Neuron (in vitro differentiated cells): ENCODE measurements around the gene KRTAP10-1.

Experiments
- H2AFZ ChIP-seq: one replicate; pipeline ENCODE4 v1.6.1; 2013; ENCODE audit warnings: low read depth, mild to moderate bottlenecking, inconsistent platforms, low read length, moderate library complexity
- H3K27me3 ChIP-seq: one replicate; pipeline ENCODE4 v1.6.1; 2013; ENCODE audit warnings: low read length; ENCODE audit not compliant: insufficient read depth
- H3K36me3 ChIP-seq: one replicate; pipeline ENCODE4 v1.6.1; 2013; ENCODE audit warnings: low read length; ENCODE audit not compliant: insufficient read depth
- H3K4me1 ChIP-seq: one replicate; pipeline ENCODE4 v1.6.1; 2013; ENCODE audit warnings: low read length; ENCODE audit not compliant: insufficient read depth
- H3K4me3 ChIP-seq: 2 replicates; pipeline ENCODE4 v1.5.1; 2013; ENCODE audit warnings: mild to moderate bottlenecking, low read length, moderate library complexity
- H3K9me3 ChIP-seq: one replicate; pipeline ENCODE4 v1.6.1; 2013; ENCODE audit warnings: low read length

Gene KRTAP10-1

DNA sequence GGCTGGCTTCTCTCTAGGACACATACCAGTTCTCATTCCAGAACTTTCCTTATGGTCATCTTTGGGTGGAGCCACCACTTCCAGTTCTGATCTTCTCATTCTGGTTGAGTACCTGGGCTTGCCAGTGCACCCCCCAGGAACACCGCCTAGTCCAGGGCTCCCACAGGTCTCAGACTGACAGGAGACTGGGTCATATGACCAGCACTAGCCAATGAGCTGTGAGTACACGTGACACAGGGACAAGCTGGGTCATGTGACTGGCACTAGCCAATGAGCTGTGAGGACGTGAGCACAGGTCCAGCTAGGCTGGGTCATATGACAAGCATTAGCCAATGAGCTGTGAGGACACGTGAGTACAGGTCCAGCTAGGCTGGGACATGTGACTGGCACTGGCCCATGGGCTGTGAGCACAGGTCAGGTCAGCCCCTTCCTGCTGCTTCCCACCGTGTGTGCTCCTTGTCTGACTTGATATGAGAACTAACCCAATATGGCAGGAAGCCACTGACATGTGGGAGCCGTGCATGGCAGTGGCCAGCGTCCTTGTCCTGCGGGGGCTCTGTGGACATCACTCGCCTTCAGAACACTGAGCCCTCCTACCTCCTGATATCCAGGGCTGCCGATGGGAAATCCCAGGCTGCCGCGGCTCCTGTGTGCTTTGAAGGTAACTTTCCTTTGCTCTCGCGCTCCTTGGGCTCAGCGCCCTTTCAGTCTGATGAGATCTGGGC lies 22.7 kb downstream of the KRTAP10-1 start:
- H3K27me3 ChIP-seq, result no peaks in the 10 kb centered on the region
- H2AFZ ChIP-seq, result no peak overlapping the region
- H3K9me3 ChIP-seq, result peaks cover 7% of the 10 kb centered on the region
- H3K36me3 ChIP-seq, result no peaks in the 10 kb centered on the region
- no peaks in the 10 kb centered on the region for H3K4me1 ChIP-seq
- no peak overlapping the region for H3K4me3 ChIP-seq

DNA sequence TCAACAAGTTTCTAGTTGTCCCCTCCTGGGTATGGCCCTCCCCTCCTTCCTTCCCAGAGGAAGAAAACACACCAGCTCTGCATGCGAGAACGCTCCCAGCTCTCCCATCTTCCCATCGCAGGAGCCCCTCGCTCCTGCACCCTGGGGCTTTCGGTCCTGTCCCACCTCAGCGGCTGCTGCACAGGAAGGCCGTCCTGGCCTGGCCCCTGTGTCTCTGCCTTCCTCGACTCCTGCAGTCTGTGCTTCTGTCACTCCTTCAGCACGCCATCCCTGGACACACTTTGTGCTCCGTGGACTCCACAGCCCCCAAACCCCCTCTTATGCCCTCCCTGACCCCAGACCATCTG lies 23.2 kb downstream of the KRTAP10-1 start:
- Histone ChIP-seq H3K4me3 (no peak overlapping the region), H3K9me3 (peaks cover 7% of the 10 kb centered on the region), H3K27me3 (no peaks in the 10 kb centered on the region), H2AFZ (no peak overlapping the region), H3K4me1 (no peaks in the 10 kb centered on the region), H3K36me3 (no peaks in the 10 kb centered on the region)

DNA sequence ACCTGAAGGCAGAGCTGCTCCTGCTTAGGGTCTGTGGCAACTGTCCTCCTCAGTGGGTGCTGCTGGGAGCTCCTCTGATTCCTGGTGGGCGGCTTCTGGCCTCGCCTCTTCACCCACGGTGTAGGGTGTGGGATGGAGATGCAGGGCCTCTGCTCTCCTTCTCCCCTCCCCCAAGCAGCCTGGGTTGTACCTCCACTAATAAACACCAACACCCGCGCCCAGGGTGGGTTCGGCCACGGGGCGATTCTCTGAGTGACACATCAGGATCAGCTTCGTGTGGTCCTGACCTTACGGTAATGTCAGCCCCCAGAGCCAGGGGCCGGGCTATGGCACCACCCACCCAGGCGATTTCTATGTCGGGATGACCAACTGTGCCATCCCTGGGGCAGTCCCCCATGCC lies 23.7 kb downstream of the KRTAP10-1 start:
- H3K27me3 ChIP-seq, result no peaks in the 10 kb centered on the region

DNA sequence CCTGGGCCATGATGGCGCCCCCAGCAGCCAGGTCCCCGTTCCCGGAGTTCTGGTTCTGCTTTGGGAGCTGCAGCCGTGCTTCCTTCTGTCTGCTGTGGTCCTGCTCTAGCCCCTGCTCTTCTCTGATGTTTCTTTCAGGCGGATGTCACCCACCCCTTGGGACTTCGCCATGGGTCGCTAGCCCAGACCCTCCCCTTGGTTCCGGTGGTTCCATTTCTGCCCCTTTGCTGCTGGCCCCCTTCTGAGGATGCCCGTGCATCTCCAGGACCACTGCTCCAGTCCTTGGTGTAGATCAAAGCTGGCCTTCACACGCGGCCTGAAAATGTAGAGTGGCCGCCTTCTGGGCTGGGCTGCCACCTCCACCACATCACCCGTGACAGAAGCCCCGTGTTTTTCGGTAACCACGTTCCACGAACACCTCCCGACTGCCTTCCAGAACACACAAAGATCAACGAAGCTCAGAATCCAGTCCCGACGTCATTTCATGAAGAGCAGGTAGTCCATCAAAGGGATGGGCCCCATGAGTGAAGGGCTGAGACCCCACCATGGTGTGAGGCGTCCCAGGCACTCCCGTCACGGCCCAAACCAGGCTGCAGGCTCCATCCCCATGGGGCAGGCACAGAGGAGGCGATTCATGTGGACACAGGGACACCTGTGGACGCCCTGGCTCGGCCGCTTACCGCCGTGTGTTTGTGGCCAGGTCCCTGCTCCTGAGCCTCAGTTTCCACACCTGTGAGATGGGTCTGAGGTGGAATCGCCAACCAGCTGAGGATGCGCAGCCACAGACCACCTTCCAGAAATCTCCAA lies 24.4 kb downstream of the KRTAP10-1 start:
- Histone ChIP-seq H3K4me3 (no peak overlapping the region), H3K36me3 (no peaks in the 10 kb centered on the region), H3K4me1 (no peaks in the 10 kb centered on the region), H2AFZ (no peak overlapping the region), H3K9me3 (peaks cover 7% of the 10 kb centered on the region), H3K27me3 (no peaks in the 10 kb centered on the region)

More for the DNA sequence above, 23.7 kb downstream of the KRTAP10-1 start:
- H3K4me1 ChIP-seq, result no peaks in the 10 kb centered on the region
- no peaks in the 10 kb centered on the region for H3K36me3 ChIP-seq
- peaks cover 7% of the 10 kb centered on the region for H3K9me3 ChIP-seq
- H2AFZ ChIP-seq, result no peak overlapping the region
- H3K4me3 ChIP-seq, result no peak overlapping the region

DNA sequence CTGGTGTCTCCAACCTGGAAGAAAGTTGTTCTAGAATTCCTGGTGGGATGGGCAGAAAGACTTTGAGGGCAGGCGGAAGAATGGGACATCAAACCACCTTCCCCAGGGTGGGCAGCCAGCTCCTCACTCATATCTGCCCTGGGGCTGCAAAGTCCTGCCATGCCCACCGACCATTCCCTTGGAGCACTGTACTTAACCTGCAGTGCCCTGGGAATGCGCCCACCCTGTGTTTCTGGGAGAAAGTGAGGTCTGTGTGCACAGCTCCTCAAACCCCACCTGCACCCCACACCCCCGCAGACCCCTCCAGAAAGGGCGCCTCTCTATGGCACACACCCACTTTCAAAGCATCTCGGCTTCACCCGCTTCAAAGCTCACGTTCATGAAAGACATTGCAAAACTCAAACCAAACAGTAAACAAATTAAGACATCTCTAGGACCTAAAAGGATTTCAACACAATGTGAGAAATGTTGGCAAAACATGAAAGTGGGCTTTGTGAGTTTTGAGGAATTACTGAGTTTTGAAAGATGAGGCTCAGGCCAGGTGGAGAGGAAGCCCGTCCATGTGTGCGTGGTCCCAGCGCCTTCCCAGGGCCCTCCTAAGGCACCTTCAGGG lies 25.1 kb downstream of the KRTAP10-1 start:
- Histone ChIP-seq H3K36me3 (no peaks in the 10 kb centered on the region), H3K9me3 (peaks cover 7% of the 10 kb centered on the region), H2AFZ (no peak overlapping the region), H3K27me3 (no peaks in the 10 kb centered on the region), H3K4me1 (no peaks in the 10 kb centered on the region), H3K4me3 (no peak overlapping the region)

DNA sequence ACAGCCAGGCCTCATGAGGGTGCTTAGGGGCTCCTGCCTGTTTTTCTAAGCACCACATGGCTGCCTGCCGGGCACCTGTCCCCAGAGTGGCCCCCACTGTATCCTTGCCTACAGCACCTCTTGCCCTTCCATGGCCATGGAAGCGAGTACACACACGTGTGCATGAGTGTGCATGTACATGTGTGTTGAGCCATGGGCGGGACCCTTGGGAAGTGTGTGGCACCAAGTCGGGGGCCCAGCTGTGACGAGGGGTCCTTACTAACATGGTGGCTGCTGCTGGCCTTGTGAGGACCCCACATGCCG lies 25.8 kb downstream of the KRTAP10-1 start:
- no peaks in the 10 kb centered on the region for H3K4me1 ChIP-seq
- H3K9me3 ChIP-seq, result peaks cover 4% of the 10 kb centered on the region
- H3K27me3 ChIP-seq, result no peaks in the 10 kb centered on the region

DNA sequence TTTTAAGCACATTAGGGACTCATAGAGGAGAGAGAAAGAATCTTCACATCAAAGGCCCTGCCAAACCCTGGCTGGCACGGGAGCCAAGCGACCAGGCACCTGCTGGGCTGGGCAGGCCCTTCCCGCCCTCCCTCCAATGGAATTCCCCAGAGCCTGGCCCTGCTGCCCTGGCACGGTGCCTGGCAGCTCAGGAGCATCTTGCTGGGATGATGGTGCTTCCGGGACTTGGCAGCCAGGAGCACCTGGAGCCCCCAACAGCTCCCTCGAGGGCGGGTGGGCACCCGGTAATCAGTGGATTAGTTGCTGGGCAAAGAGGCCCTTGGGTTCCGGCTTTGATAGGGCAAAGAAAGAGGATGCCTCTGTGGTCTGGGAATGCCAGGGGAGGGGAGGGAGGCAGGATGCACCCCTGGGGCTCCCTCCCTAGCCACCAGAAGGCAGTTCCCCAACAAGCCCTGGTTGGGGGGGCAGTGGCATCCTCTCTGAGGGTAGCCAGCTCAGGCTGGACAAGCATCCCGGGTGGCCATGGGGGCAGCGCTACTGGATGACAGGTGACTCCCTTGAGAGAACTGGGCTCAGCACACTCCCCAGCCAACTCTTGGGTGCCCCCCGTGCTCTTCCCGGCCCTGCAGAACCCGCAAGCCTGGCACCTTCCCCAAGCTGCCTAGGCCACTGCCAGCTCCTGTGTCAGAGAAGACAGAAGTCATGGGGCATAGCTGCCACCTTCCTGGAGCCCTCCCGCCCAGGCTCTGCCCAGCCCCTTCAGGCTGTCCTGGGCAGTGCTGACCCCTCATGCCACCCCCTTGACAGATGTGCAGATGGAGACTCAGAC lies 26.4 kb downstream of the KRTAP10-1 start:
- peaks cover 1% of the 10 kb centered on the region for H3K27me3 ChIP-seq
- H3K36me3 ChIP-seq, result no peaks in the 10 kb centered on the region
- peaks cover 2% of the 10 kb centered on the region for H3K9me3 ChIP-seq
- H3K4me1 ChIP-seq, result no peaks in the 10 kb centered on the region
- H2AFZ ChIP-seq, result no peak overlapping the region
- no peak overlapping the region for H3K4me3 ChIP-seq

More for the DNA sequence above, 25.8 kb downstream of the KRTAP10-1 start:
- Histone ChIP-seq H2AFZ (no peak overlapping the region), H3K4me3 (no peak overlapping the region), H3K36me3 (no peaks in the 10 kb centered on the region)

DNA sequence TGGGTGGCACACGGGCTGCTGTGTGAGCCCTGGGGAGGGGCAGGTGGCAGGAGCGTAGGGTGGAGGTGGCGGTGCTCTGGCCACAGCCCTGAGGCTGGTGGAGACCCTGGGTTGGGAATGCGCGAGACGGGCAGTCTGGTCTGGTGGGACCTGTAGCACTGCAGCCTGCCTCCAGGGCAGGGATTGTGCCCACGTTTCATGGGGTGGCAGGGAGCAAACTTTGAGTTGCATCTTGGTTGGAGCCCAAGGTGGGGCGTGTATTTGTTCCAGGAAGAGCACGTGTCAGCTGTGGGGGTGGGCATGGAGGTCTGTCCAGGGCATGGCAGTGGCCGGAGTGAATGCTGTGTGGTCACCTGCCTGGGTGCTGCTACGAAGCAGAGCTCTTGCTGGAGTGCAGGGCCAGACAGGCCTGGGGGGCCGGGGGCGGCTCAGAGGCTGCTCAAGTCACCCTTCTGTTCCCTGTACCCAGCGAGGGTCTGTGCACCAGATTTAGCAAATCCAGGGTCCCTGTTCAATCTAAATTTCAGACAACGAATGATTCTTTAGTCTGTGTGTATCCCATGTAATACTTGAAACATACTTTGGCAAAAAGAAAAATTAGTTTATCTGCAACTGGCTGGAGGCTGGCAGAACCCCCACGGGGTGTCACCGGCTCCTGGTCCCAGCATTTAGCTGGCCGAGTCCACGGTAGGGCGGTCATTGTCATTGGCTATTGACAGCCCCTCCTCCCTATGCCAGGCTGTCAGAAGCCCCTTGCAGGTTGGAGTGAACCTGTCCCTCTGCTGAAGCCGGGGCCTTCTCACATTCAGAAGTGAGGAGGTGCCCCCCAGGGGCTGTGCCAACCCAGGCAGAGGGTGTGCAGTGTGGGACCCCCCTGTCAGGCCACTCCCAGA lies 27.3 kb downstream of the KRTAP10-1 start:
- Histone ChIP-seq H3K27me3 (peaks cover 5% of the 10 kb centered on the region), H3K36me3 (no peaks in the 10 kb centered on the region), H3K4me1 (no peaks in the 10 kb centered on the region), H2AFZ (no peak overlapping the region), H3K9me3 (no peaks in the 10 kb centered on the region), H3K4me3 (no peak overlapping the region)

DNA sequence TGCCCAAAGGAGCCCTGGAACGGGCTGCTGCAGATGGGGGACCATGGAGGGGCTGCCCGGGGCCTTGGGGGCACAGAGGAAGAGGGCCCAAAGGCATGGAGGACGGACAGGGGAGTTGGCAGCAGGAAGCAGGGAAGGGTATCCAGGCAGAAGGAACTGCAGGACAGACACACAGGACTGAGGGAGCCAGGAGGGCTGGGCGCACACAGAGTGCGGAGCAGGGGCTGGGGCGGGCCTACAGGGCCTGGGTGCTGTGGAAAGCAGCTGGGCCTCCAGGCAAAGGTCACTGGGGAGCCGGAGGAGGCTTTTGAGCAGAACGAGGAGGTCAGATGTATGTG lies 28.1 kb downstream of the KRTAP10-1 start:
- Histone ChIP-seq H3K27me3 (peaks cover 5% of the 10 kb centered on the region), H2AFZ (no peak overlapping the region), H3K4me3 (no peak overlapping the region), H3K4me1 (no peaks in the 10 kb centered on the region), H3K36me3 (no peaks in the 10 kb centered on the region), H3K9me3 (no peaks in the 10 kb centered on the region)

DNA sequence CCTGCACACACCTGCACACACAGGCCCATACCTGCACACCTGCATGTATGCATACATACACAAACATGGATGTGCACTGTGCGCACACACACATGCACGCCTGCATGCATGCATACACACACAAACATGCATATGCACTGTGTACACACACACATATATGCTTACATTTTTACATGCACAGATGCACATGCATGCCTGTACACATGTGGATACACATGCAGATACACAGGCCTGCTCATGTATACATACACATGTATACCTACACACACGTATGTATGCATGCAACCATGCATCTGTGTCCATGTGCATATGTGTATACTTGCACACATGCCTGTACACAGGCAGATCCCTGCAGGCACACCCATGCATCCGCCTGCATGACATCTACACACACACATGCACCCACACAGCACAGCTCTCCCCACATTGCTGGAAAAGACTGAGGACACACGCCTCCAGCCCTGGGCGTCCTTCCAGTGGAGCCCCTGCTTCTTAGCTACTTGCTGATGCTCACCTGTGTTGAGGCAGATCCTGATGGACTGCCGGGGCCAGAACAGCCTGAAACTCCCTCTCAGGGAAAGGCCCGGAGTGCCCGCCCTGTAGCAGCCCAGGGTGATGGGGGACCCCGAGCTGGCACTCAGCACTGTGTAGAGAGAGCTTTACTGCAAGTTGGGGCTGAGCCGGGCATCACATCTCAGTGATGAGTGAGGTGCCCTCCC lies 28.6 kb downstream of the KRTAP10-1 start:
- Histone ChIP-seq H3K9me3 (no peaks in the 10 kb centered on the region), H3K27me3 (peaks cover 5% of the 10 kb centered on the region), H3K4me3 (no peak overlapping the region)

DNA sequence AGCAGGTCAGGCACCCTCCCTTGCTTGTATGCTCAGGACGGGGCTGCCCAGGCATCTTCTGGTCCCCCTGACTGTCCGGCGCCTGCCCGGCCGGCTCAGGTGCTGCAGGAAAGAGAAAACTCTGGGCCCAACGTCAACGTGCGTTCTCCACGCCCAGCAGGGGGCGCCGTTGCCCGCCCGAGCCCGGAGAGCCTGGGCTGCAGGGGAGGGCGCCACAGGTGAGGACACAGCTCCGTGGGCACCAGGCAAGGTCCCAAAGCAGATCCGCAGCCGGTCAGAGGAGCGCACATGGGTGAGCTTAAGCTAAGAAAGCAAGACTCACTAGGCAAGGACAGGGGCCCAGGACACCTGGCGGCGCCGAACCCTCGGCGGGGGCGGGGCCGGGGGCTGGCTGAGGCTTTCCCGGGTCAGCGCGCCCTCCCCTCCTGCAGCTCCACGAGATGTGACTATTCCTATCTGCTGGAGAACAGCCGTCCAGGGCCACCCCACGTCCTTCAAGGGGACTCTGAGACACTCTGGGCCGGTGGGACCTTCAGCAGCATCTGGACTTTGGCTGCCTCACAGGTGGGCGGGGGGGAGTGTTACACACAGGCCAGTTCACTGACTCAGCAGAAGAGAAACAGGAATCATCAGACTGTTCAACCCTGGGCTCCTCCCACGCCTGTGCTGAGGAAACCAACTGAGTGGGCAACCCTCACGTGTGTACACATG lies 29.3 kb downstream of the KRTAP10-1 start:
- peaks cover 5% of the 10 kb centered on the region for H3K27me3 ChIP-seq
- H3K36me3 ChIP-seq, result no peaks in the 10 kb centered on the region
- H3K4me3 ChIP-seq, result no peak overlapping the region
- H3K4me1 ChIP-seq, result peaks cover 3% of the 10 kb centered on the region
- H3K9me3 ChIP-seq, result no peaks in the 10 kb centered on the region
- H2AFZ ChIP-seq, result no peak overlapping the region

More for the DNA sequence above, 28.6 kb downstream of the KRTAP10-1 start:
- H2AFZ ChIP-seq, result no peak overlapping the region
- no peaks in the 10 kb centered on the region for H3K36me3 ChIP-seq
- no peaks in the 10 kb centered on the region for H3K4me1 ChIP-seq
